RWPE1 (cell line): ENCODE results near the gene ZFYVE9.
"Not testable (repeated sequence)": the region's sequence is repeated elsewhere in the genome, so short reads cannot be mapped to it uniquely, and the experiment has no call there.

Experiments used
- CTCF ChIA-PET: fragments of 350-600 bp; sonication (Branson Sonifier 250); formaldehyde crosslinking; extraction: SDS; loops from one replicate; lab custom pipeline; 2021; lab: Yijun Ruan, JAX
- POLR2A ChIA-PET: fragments of 400-600 bp; formaldehyde crosslinking; extraction: SDS; loops from one replicate; lab custom pipeline; 2020; ENCODE audit warnings: antibody characterized with exemption; ENCODE audit not compliant: low non-redundant PET; lab: Yijun Ruan, JAX
- DNase-seq: peaks from one replicate; pipeline ENCODE4 v3.0.0; 2012; ENCODE audit warnings: low spot score
- H3K27ac ChIP-seq: fragments of 450-650 bp; 2 replicates; pipeline ENCODE4 v1.5.1; 2017
- CTCF ChIP-seq: fragments of 450-650 bp; conservative IDR thresholded peaks from 2 replicates; pipeline ENCODE4 v1.5.1; 2017; ENCODE audit warnings: low read depth, mild to moderate bottlenecking

ZFYVE9 gene, protein sequence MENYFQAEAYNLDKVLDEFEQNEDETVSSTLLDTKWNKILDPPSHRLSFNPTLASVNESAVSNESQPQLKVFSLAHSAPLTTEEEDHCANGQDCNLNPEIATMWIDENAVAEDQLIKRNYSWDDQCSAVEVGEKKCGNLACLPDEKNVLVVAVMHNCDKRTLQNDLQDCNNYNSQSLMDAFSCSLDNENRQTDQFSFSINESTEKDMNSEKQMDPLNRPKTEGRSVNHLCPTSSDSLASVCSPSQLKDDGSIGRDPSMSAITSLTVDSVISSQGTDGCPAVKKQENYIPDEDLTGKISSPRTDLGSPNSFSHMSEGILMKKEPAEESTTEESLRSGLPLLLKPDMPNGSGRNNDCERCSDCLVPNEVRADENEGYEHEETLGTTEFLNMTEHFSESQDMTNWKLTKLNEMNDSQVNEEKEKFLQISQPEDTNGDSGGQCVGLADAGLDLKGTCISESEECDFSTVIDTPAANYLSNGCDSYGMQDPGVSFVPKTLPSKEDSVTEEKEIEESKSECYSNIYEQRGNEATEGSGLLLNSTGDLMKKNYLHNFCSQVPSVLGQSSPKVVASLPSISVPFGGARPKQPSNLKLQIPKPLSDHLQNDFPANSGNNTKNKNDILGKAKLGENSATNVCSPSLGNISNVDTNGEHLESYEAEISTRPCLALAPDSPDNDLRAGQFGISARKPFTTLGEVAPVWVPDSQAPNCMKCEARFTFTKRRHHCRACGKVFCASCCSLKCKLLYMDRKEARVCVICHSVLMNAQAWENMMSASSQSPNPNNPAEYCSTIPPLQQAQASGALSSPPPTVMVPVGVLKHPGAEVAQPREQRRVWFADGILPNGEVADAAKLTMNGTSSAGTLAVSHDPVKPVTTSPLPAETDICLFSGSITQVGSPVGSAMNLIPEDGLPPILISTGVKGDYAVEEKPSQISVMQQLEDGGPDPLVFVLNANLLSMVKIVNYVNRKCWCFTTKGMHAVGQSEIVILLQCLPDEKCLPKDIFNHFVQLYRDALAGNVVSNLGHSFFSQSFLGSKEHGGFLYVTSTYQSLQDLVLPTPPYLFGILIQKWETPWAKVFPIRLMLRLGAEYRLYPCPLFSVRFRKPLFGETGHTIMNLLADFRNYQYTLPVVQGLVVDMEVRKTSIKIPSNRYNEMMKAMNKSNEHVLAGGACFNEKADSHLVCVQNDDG (N-terminal part only)

GRCh38 chr1:52141513-52142219 is at the start of gene ZFYVE9:
Gene ZFYVE9 (plus strand): TSS chr1:52142089. CDS start chr1:52233207, 91,118 bp downstream.
- TF ChIP-seq CTCF = peak; percentile 84
- POLR2A ChIA-PET = no interaction called here
- peak within 1 kb of the TSS; percentile 87 for H3K27ac ChIP-seq
- CTCF ChIA-PET = interaction anchor here (0.6 to 2.3 kb wide), 2 partner anchors 79 to 155 kb away, joined by 3 to 8 read pairs; no protein-coding TSS in a partner anchor
- DNase-seq = peak; percentile 73

GRCh38 chr1:52094300-52094699 is 47.6 kb upstream of the ZFYVE9 start:
- H3K27ac ChIP-seq, DNase-seq, CTCF ChIA-PET: not testable (repeated sequence)
- POLR2A ChIA-PET = interaction anchor here (0.8 kb wide), 1 partner anchor 10 kb away, joined by 3 read pairs; no protein-coding TSS in a partner anchor

DNA sequence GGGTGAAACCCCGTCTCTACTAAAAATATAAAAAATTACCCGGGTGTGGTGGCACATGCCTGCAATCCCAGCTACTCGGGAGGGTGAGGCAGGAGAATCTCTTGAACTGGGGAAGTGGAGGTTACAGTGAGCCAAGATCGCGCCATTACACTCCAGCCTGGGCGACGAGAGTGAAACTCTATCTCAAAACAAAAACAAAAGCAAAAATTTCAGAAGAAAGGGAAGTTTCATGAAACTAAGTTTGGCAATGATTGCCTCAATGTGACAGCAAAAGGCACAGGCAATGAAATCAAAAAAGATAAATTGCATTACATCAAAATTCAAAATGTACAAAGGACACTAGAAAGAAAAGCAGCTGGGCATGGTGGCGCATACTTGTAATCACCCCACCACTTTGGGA is 45.7 kb upstream of the ZFYVE9 start:
- ChIA-PET POLR2A (interaction anchor here (0.7 kb wide), 1 partner anchor 8 kb away, joined by 5 read pairs; no protein-coding TSS in a partner anchor), CTCF (interaction anchor here (0.6 kb wide), 2 partner anchors 197 to 1763 kb away, joined by 3 to 4 read pairs; no protein-coding TSS in a partner anchor)
- no peak overlapping the region for H3K27ac ChIP-seq
- TF ChIP-seq CTCF = no peak
- no peak for DNase-seq

- no peak for TF ChIP-seq CTCF
- H3K27ac ChIP-seq = no peak overlapping the region
- no peak for DNase-seq
- POLR2A ChIA-PET = no interaction called here
- CTCF ChIA-PET = interaction anchor here (0.6 kb wide), 1 partner anchor 583 kb away, joined by 4 read pairs; no protein-coding TSS in a partner anchor
These were observed 43.6 kb upstream of the ZFYVE9 start for GRCh38 chr1:52098139-52098871.

GRCh38 chr1:52102336-52103013 is 39.4 kb upstream of the ZFYVE9 start:
- POLR2A ChIA-PET = no interaction called here
- DNase-seq = no peak
- no peak for TF ChIP-seq CTCF
- CTCF ChIA-PET = no interaction called here
- no peak overlapping the region for H3K27ac ChIP-seq
